Chondrocyte (in vitro differentiated cells): Measurements from ENCODE around the gene FILIP1L. TPM values are rescaled to one million over a fixed set of nuclear protein-coding genes. Genes with fewer than 3 reads are reported as not detected.

Experiments used
- DNase-seq: peaks from one replicate; pipeline ENCODE4 v3.0.0; 2021; ENCODE audit warnings: mixed read lengths, low spot score
- H3K27ac Mint-ChIP-seq: one replicate; pipeline ENCODE4 v1.8.0; 2021; ENCODE audit warnings: mild to moderate bottlenecking, moderate library complexity, mixed read lengths; ENCODE audit not compliant: unreplicated experiment
- H3K27me3 Mint-ChIP-seq: 2 replicates; pipeline ENCODE4 v1.8.0; 2021; ENCODE audit warnings: low read depth, mixed read lengths
- H3K36me3 Mint-ChIP-seq: 2 replicates; pipeline ENCODE4 v1.8.0; 2021; ENCODE audit warnings: low read depth, mixed read lengths
- H3K4me1 Mint-ChIP-seq: 2 replicates; pipeline ENCODE4 v1.8.0; 2021; ENCODE audit warnings: low read depth, mild to moderate bottlenecking, mixed read lengths
- H3K4me3 Mint-ChIP-seq: one replicate; pipeline ENCODE4 v1.8.0; 2021; ENCODE audit warnings: mild to moderate bottlenecking, moderate library complexity, mixed read lengths; ENCODE audit not compliant: unreplicated experiment
- H3K9me3 Mint-ChIP-seq: 2 replicates; pipeline ENCODE4 v1.8.0; 2021; ENCODE audit warnings: low read depth, mixed read lengths
- CTCF ChIP-seq: fragments of 200-600 bp; sonication (generic); IDR thresholded peaks from 2 replicates; pipeline ENCODE4 v1.5.0; 2021; ENCODE audit warnings: antibody characterized with exemption, mild to moderate bottlenecking, moderate library complexity
- total RNA-seq: library from RNA; stranded (reverse); gene quantifications from 3 replicates; pipeline ENCODE4 v1.2.1, GENCODE V29; 2021

Gene FILIP1L
- total RNA-seq, 1 donor from 2014 or later, result 122 TPM

- TF ChIP-seq CTCF, result no peak
- Mint-ChIP-seq H3K27me3 (no peaks in the 10 kb centered on the region), H3K4me3 (no peak overlapping the region), H3K9me3 (no peaks in the 10 kb centered on the region), H3K36me3 (peaks cover 34% of the 10 kb centered on the region), H3K27ac (peak overlapping the region; percentile 94), H3K4me1 (peaks cover 95% of the 10 kb centered on the region)
- DNase-seq, result no peak
Measured at GRCh38 chr3:99863002-99863401, 251.3 kb downstream of the FILIP1L start.

- Mint-ChIP-seq H3K27me3 (no peaks in the 10 kb centered on the region), H3K36me3 (peaks cover 35% of the 10 kb centered on the region), H3K4me1 (peaks cover 95% of the 10 kb centered on the region), H3K27ac (peak overlapping the region; percentile 94), H3K4me3 (no peak overlapping the region), H3K9me3 (no peaks in the 10 kb centered on the region)
- DNase-seq, result no peak
- no peak for TF ChIP-seq CTCF
Measured at GRCh38 chr3:99862208-99862607, 252.1 kb downstream of the FILIP1L start.

GRCh38 chr3:99861216-99861615, 253.1 kb downstream of the FILIP1L start:
- no peak for DNase-seq
- Mint-ChIP-seq H3K27me3 (no peaks in the 10 kb centered on the region), H3K27ac (peak overlapping the region; percentile 94), H3K9me3 (no peaks in the 10 kb centered on the region), H3K4me1 (peaks cover 95% of the 10 kb centered on the region), H3K36me3 (peaks cover 35% of the 10 kb centered on the region), H3K4me3 (no peak overlapping the region)
- no peak for TF ChIP-seq CTCF

- peaks cover 95% of the 10 kb centered on the region for H3K4me1 Mint-ChIP-seq
- no peaks in the 10 kb centered on the region for H3K27me3 Mint-ChIP-seq
- H3K36me3 Mint-ChIP-seq, result peaks cover 36% of the 10 kb centered on the region
- H3K9me3 Mint-ChIP-seq, result no peaks in the 10 kb centered on the region
- TF ChIP-seq CTCF, result no peak
- no peak for DNase-seq
- H3K4me3 Mint-ChIP-seq, result no peak overlapping the region
- H3K27ac Mint-ChIP-seq, result peak overlapping the region; percentile 94
Measured at GRCh38 chr3:99859825-99860224, 254.5 kb downstream of the FILIP1L start.

- Mint-ChIP-seq H3K27ac (peak overlapping the region; percentile 94), H3K4me1 (peaks cover 95% of the 10 kb centered on the region), H3K36me3 (peaks cover 28% of the 10 kb centered on the region), H3K4me3 (no peak overlapping the region), H3K27me3 (no peaks in the 10 kb centered on the region), H3K9me3 (no peaks in the 10 kb centered on the region)
- TF ChIP-seq CTCF, result no peak
- no peak for DNase-seq
Measured at GRCh38 chr3:99858469-99858868, 255.8 kb downstream of the FILIP1L start.
